ENCODE results near the gene GSTK1.

Gene GSTK1

GRCh38 chr7:143236408-143236990 lies 26.7 kb upstream of the GSTK1 start:
- H3K4me1 ChIP-seq (ENCODE audit: control insufficient read depth, insufficient read depth, low read length): no peaks in the 10 kb centered on the region
- POLR2A ChIA-PET: no interaction called here
- CTCF ChIA-PET: interaction anchor here (0.6 to 0.7 kb wide), 2 partner anchors 363 to 385 kb away, joined by 3 read pairs; no protein-coding TSS in a partner anchor

GRCh38 chr7:143237366-143237765 lies 25.9 kb upstream of the GSTK1 start:
- TF ChIP-seq ZNF626 (tag by site-specific recombination; IDR thresholded peaks at IDR 0.05) (no peak), ZNF843 (tag by site-specific recombination; IDR thresholded peaks at IDR 0.05) (no peak), ZNF404 (tag by site-specific recombination; IDR thresholded peaks at IDR 0.05) (no peak), HOXC10 (CRISPR knock-in tag; IDR thresholded peaks at IDR 0.05) (no peak), ZNF416 (tag by site-specific recombination; IDR thresholded peaks at IDR 0.05) (no peak), HOXD13 (CRISPR knock-in tag; IDR thresholded peaks at IDR 0.05; ENCODE audit: borderline replicate concordance) (no peak), SCRT2 (tag by site-specific recombination; IDR thresholded peaks at IDR 0.05) (no peak), SP2 (tag by site-specific recombination; IDR thresholded peaks at IDR 0.05) (no peak), ZNF600 (tag by site-specific recombination; IDR thresholded peaks at IDR 0.05) (no peak), IKZF3 (tag by site-specific recombination; IDR thresholded peaks at IDR 0.05) (no peak), ZBTB6 (tag by site-specific recombination; IDR thresholded peaks at IDR 0.05) (no peak), ZBTB26 (tag by site-specific recombination; optimal IDR thresholded peaks at IDR 0.05) (no peak), ZIC2 (tag by site-specific recombination; IDR thresholded peaks at IDR 0.05) (no peak), SP7 (tag by site-specific recombination; IDR thresholded peaks at IDR 0.05) (no peak), PRDM10 (tag by site-specific recombination; IDR thresholded peaks at IDR 0.05) (no peak), INSM2 (tag by site-specific recombination; IDR thresholded peaks at IDR 0.05) (no peak), ZNF473 (tag by site-specific recombination; IDR thresholded peaks at IDR 0.05) (no peak), ZNF266 (tag by site-specific recombination; IDR thresholded peaks at IDR 0.05; ENCODE audit: low read depth) (no peak), ZNF324 (tag by site-specific recombination; IDR thresholded peaks at IDR 0.05) (no peak)
- Histone ChIP-seq H3K27ac (ENCODE audit: extremely low read depth, low read depth, low read length) (no peak overlapping the region), H3K4me1 (ENCODE audit: control insufficient read depth, insufficient read depth, low read length) (no peaks in the 10 kb centered on the region), H3K4me3 (ENCODE audit: low read depth, low read length) (no peak overlapping the region), H3K36me3 (ENCODE audit: control insufficient read depth in 2 of 2, insufficient read depth in 1 of 2, low read length in 2 of 2) (no peaks in the 10 kb centered on the region), H3K9me3 (ENCODE audit: control insufficient read depth, insufficient read depth, low read depth, low read length) (no peaks in the 10 kb centered on the region)
- ChIA-PET CTCF (interaction anchor here (0.7 kb wide), 1 partner anchor 364 kb away, joined by 3 read pairs; no protein-coding TSS in a partner anchor), POLR2A (no interaction called here)

More at GRCh38 chr7:143236408-143236990, 26.7 kb upstream of the GSTK1 start:
- H3K27ac ChIP-seq (ENCODE audit: extremely low read depth, low read depth, low read length): no peak overlapping the region
- H3K36me3 ChIP-seq (ENCODE audit: control insufficient read depth in 2 of 2, insufficient read depth in 1 of 2, low read length in 2 of 2): no peaks in the 10 kb centered on the region
- no peaks in the 10 kb centered on the region for H3K9me3 ChIP-seq (ENCODE audit: control insufficient read depth, insufficient read depth, low read depth, low read length)
- peak; percentile 93 for TF ChIP-seq SETDB1 (IDR thresholded peaks at IDR 0.05; ENCODE audit: insufficient read length, low read length)
- TF ChIP-seq ZNF174 (tag by site-specific recombination; IDR thresholded peaks at IDR 0.05): no peak
- peak; percentile 85 for TF ChIP-seq TRIM28 (IDR thresholded peaks at IDR 0.05; ENCODE audit: borderline replicate concordance, low read length)
- TF ChIP-seq ZNF791 (tag by site-specific recombination; IDR thresholded peaks at IDR 0.05): peak; percentile 97
- no peak overlapping the region for H3K4me3 ChIP-seq (ENCODE audit: low read depth, low read length)

Measured in HEK293 (cell line).